ENCODE data around the gene CREB5. TPM values are rescaled to one million over a fixed set of nuclear protein-coding genes. Genes with fewer than 3 reads are reported as not detected.

CREB5 gene
- total RNA-seq, 2 experiments from 2014 or later: 0.19 to 0.22 TPM

DNA sequence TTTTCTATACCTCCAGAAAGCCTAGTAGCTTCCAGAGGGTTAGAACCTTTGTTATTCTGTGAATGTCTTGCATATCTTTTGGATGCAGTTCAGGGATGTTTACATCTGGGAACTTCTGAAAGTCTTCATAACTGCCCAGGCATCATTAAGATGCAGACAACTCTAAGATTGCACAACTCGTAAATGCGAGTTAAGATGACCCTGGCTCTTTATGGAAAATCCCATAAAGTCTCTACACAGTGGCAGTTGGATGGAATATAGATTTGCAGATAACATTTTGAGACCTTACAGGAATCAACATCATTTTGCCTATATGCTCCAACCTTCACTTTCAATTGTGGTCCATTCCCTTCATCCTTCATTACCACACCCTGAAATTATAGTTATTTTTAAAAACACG, 151.7 kb downstream of the CREB5 start:
- no peaks in the 10 kb centered on the region for H3K9me3 Mint-ChIP-seq
- no peak for ATAC-seq (ENCODE audit: poor library complexity)
- H3K4me3 Mint-ChIP-seq: no peak overlapping the region
- Histone ChIP-seq H3K27ac (ENCODE audit: low read depth in 1 of 2, low read length in 2 of 2) (no peak overlapping the region), H3K4me1 (ENCODE audit: insufficient read depth, low read length) (no peaks in the 10 kb centered on the region), H3K4me3 (ENCODE audit: low read length) (no peak overlapping the region), H3K27me3 (ENCODE audit: control insufficient read depth in 1 of 2, insufficient read depth in 2 of 2, low read length in 2 of 2) (no peaks in the 10 kb centered on the region), H3K36me3 (ENCODE audit: insufficient read depth, low read length) (no peaks in the 10 kb centered on the region), H3K9me3 (ENCODE audit: control insufficient read depth in 1 of 2, insufficient read depth in 1 of 2, low read length in 2 of 2) (no peaks in the 10 kb centered on the region)
- intact Hi-C loops (cut with DNase I, micrococcal nuclease): no loop called here
- TF ChIP-seq, protein P1, sequence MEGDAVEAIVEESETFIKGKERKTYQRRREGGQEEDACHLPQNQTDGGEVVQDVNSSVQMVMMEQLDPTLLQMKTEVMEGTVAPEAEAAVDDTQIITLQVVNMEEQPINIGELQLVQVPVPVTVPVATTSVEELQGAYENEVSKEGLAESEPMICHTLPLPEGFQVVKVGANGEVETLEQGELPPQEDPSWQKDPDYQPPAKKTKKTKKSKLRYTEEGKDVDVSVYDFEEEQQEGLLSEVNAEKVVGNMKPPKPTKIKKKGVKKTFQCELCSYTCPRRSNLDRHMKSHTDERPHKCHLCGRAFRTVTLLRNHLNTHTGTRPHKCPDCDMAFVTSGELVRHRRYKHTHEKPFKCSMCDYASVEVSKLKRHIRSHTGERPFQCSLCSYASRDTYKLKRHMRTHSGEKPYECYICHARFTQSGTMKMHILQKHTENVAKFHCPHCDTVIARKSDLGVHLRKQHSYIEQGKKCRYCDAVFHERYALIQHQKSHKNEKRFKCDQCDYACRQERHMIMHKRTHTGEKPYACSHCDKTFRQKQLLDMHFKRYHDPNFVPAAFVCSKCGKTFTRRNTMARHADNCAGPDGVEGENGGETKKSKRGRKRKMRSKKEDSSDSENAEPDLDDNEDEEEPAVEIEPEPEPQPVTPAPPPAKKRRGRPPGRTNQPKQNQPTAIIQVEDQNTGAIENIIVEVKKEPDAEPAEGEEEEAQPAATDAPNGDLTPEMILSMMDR (IDR thresholded peaks at IDR 0.05): no peak
- H3K4me1 Mint-ChIP-seq (ENCODE audit: low read depth): no peaks in the 10 kb centered on the region
- DNase-seq: no peak
- ChIA-PET POLR2A (no interaction called here), CTCF (no interaction called here)
- no peaks in the 10 kb centered on the region for H3K36me3 Mint-ChIP-seq (ENCODE audit: low read depth)
- H3K27ac Mint-ChIP-seq: no peak overlapping the region
- H3K27me3 Mint-ChIP-seq: no peaks in the 10 kb centered on the region

DNA sequence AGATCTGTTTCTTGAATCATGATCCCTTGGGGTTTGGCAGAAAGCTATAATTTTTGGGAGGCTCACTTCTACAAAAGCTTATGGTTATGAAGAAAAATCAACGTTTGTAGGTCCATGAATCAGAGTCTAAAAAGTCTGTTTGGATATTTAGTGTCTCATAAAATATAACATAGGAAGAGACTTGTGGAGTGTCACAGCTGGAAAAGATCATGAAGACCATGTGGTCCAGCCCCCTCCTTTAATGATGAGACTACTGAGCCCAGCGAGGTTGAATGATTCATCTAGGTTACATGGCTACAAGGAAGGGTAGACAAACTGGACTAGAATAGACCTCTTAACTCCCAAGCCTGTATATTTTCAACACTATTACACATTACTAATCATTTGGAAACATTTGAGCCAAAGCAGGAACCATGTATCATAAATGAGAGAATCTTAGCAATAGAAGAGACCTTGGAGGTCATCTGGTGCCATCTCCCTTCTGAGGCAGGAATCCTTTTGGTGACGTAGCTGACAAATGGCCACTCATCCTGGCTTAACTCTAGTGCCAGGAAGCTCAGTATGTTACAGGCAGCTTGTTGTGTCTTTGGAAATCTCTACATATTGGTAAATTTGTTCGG, 152.5 kb downstream of the CREB5 start:
- Histone ChIP-seq H3K36me3 (ENCODE audit: insufficient read depth, low read length) (no peaks in the 10 kb centered on the region), H3K27me3 (ENCODE audit: control insufficient read depth in 1 of 2, insufficient read depth in 2 of 2, low read length in 2 of 2) (no peaks in the 10 kb centered on the region), H3K9me3 (ENCODE audit: control insufficient read depth in 1 of 2, insufficient read depth in 1 of 2, low read length in 2 of 2) (no peaks in the 10 kb centered on the region), H3K27ac (ENCODE audit: low read depth in 1 of 2, low read length in 2 of 2) (no peak overlapping the region), H3K4me1 (ENCODE audit: insufficient read depth, low read length) (no peaks in the 10 kb centered on the region), H3K4me3 (ENCODE audit: low read length) (no peak overlapping the region)
- CTCF ChIA-PET: no interaction called here
- DNase-seq (no peak), ATAC-seq (ENCODE audit: poor library complexity) (no peak)
- Mint-ChIP-seq H3K27me3 (no peaks in the 10 kb centered on the region), H3K4me1 (ENCODE audit: low read depth) (no peaks in the 10 kb centered on the region), H3K27ac (no peak overlapping the region), H3K4me3 (no peak overlapping the region), H3K9me3 (no peaks in the 10 kb centered on the region), H3K36me3 (ENCODE audit: low read depth) (no peaks in the 10 kb centered on the region)
- intact Hi-C loops (cut with DNase I, micrococcal nuclease): no loop called here
- POLR2A ChIA-PET: no interaction called here
- TF ChIP-seq, protein P1 (IDR thresholded peaks at IDR 0.05): no peak

DNA sequence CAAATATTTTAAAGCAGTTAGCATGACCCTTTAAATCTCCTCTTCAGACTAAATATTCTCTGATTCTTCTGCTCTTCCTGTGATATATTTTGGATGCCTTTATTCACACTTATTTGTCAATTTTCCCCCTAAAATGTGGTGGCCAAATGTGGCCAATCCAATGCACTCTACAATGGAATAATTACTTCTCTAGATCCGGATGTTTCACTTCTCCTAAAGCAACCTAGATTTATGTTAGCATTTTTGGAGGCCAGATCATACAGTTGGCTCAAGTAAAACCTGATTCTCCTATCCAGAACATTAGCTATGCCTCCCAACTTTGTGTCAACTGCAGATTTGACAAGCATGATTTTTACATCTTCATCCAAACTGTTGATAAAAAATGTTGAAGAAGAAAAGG, 153.7 kb downstream of the CREB5 start:
- no peak overlapping the region for H3K4me3 Mint-ChIP-seq
- no peaks in the 10 kb centered on the region for H3K4me1 ChIP-seq (ENCODE audit: insufficient read depth, low read length)
- TF ChIP-seq, protein P1 (IDR thresholded peaks at IDR 0.05): no peak
- H3K27ac ChIP-seq (ENCODE audit: low read depth in 1 of 2, low read length in 2 of 2): no peak overlapping the region
- H3K9me3 Mint-ChIP-seq: no peaks in the 10 kb centered on the region
- no peak for ATAC-seq (ENCODE audit: poor library complexity)
- H3K27me3 Mint-ChIP-seq: no peaks in the 10 kb centered on the region
- CTCF ChIA-PET: no interaction called here
- no peaks in the 10 kb centered on the region for H3K36me3 ChIP-seq (ENCODE audit: insufficient read depth, low read length)
- POLR2A ChIA-PET: no interaction called here
- DNase-seq: no peak
- no peak overlapping the region for H3K4me3 ChIP-seq (ENCODE audit: low read length)
- H3K27ac Mint-ChIP-seq: no peak overlapping the region
- intact Hi-C loops (cut with DNase I, micrococcal nuclease): no loop called here
- H3K36me3 Mint-ChIP-seq (ENCODE audit: low read depth): no peaks in the 10 kb centered on the region
- H3K4me1 Mint-ChIP-seq (ENCODE audit: low read depth): no peaks in the 10 kb centered on the region
- H3K27me3 ChIP-seq (ENCODE audit: control insufficient read depth in 1 of 2, insufficient read depth in 2 of 2, low read length in 2 of 2): no peaks in the 10 kb centered on the region
- peaks cover 0 to 4% of the 10 kb centered on the region in 2 experiments for H3K9me3 ChIP-seq (ENCODE audit: control insufficient read depth in 1 of 2, insufficient read depth in 1 of 2, low read length in 2 of 2)
